Parathyroid adenoma (tissue), 2 donors: ENCODE measurements around the gene KCNT1.

Experiments used
- H2AFZ ChIP-seq: fragments of 300-600 bp; sonication (generic); one replicate; pipeline ENCODE4 v1.7.0; 2017; ENCODE audit warnings: antibody characterized with exemption, mild to moderate bottlenecking
- H3K27ac ChIP-seq: fragments of 300-600 bp; sonication (generic); one replicate; pipeline ENCODE4 v1.7.0; 2017
- H3K27me3 ChIP-seq: fragments of 300-600 bp; sonication (generic); one replicate; pipeline ENCODE4 v1.7.0; 2017; ENCODE audit warnings: low read length; ENCODE audit not compliant: control insufficient read depth, insufficient read depth
- H3K36me3 ChIP-seq: fragments of 300-600 bp; sonication (generic); one replicate; pipeline ENCODE4 v1.7.0; 2017; ENCODE audit warnings: low read length; ENCODE audit not compliant: control insufficient read depth, insufficient read depth
- H3K4me1 ChIP-seq: fragments of 300-600 bp; sonication (generic); one replicate; pipeline ENCODE4 v1.7.0; 2017; ENCODE audit warnings: control low read depth
- H3K4me2 ChIP-seq: fragments of 300-600 bp; sonication (generic); one replicate; pipeline ENCODE4 v1.7.0; 2017; ENCODE audit warnings: low read length
- H3K4me3 ChIP-seq: fragments of 300-600 bp; sonication (generic); one replicate; pipeline ENCODE4 v1.7.0; 2017; ENCODE audit warnings: low read depth, low read length
- H3K79me2 ChIP-seq: fragments of 300-600 bp; sonication (generic); one replicate; pipeline ENCODE4 v1.7.0; 2017; ENCODE audit warnings: control low read depth
- H3K9ac ChIP-seq: fragments of 300-600 bp; sonication (generic); one replicate; pipeline ENCODE4 v1.7.0; 2017; ENCODE audit warnings: mild to moderate bottlenecking
- H3K9me3 ChIP-seq: fragments of 300-600 bp; sonication (generic); one replicate; pipeline ENCODE4 v1.7.0; 2017; ENCODE audit warnings: low read length; ENCODE audit not compliant: control insufficient read depth
- TF ChIP-seq, protein P1 (sequence below): fragments of 300-600 bp; sonication (generic); IDR thresholded peaks from one replicate; pipeline ENCODE4 v1.7.0; 2017; ENCODE audit warnings: antibody characterized with exemption, mild to moderate bottlenecking
- donor health status: primary hyperparathyroidism.

Gene KCNT1

DNA sequence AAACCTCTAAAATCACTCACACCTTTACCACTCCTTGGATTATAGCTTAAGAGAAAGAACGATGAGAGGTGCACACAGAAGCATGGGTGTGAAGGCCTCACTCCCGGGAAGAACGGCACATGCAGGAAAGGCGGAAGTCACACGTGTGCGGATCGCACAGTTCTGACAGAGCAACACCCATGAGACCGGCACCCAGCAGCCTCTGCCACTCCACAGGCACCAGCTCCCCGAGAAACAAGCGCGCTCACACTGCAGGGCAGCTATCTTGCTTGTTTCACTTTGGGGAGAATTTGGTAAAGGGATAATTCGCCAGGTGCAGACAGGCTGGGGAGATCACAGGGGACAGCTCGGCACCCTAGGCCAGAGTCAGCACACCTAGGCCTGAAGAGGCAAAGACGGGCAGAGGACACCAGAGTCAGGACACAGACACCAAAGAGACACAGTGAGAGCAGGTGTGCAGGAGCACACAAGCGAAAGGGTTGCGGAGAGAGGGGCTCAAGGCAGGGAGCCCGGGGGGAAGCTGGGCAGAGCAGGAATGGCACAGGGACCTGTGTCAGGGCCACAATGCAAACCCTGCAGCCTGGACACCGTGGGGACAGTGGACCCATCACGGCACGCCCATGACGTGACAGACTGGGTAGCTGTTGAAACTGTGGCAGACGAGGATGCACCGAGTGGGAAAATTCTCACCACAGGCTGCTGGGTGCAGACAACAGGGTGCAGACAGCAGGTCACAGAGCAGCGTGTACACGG, 123.6 kb downstream of the KCNT1 start:
- Histone ChIP-seq H3K4me2 (no peak overlapping the region), H2AFZ (no peak overlapping the region), H3K4me1 (no peaks in the 10 kb centered on the region), H3K9me3 (no peaks in the 10 kb centered on the region), H3K27me3 (no peaks in the 10 kb centered on the region), H3K36me3 (no peaks in the 10 kb centered on the region), H3K27ac (no peak overlapping the region), H3K79me2 (no peaks in the 10 kb centered on the region), H3K4me3 (no peak overlapping the region), H3K9ac (no peak overlapping the region)
- TF ChIP-seq, protein P1, sequence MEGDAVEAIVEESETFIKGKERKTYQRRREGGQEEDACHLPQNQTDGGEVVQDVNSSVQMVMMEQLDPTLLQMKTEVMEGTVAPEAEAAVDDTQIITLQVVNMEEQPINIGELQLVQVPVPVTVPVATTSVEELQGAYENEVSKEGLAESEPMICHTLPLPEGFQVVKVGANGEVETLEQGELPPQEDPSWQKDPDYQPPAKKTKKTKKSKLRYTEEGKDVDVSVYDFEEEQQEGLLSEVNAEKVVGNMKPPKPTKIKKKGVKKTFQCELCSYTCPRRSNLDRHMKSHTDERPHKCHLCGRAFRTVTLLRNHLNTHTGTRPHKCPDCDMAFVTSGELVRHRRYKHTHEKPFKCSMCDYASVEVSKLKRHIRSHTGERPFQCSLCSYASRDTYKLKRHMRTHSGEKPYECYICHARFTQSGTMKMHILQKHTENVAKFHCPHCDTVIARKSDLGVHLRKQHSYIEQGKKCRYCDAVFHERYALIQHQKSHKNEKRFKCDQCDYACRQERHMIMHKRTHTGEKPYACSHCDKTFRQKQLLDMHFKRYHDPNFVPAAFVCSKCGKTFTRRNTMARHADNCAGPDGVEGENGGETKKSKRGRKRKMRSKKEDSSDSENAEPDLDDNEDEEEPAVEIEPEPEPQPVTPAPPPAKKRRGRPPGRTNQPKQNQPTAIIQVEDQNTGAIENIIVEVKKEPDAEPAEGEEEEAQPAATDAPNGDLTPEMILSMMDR, result no peak

DNA sequence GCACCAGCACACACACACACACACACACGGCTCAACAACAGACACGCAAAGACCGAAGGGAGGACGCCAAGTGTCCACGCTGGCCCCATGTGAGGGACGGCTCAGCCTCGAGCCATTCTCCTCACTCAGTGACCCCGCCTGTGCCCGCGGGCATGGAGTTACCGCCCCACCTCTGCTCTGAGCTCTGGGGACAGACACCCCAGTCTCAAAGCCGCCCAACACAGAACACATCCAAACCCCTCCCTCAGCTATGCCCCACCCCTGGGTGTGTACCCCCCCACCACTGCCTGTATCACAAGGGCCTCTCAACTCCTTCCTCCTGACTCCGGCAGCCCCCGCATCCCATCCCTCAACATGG, 124.2 kb downstream of the KCNT1 start:
- no peak overlapping the region for H3K27ac ChIP-seq
- no peak overlapping the region for H3K9ac ChIP-seq
- no peak overlapping the region for H2AFZ ChIP-seq
- no peaks in the 10 kb centered on the region for H3K79me2 ChIP-seq
- H3K4me2 ChIP-seq, result no peak overlapping the region
- no peak overlapping the region for H3K4me3 ChIP-seq
- H3K36me3 ChIP-seq, result no peaks in the 10 kb centered on the region
- no peaks in the 10 kb centered on the region for H3K27me3 ChIP-seq
- no peaks in the 10 kb centered on the region for H3K9me3 ChIP-seq
- TF ChIP-seq, protein P1, result no peak
- no peaks in the 10 kb centered on the region for H3K4me1 ChIP-seq

DNA sequence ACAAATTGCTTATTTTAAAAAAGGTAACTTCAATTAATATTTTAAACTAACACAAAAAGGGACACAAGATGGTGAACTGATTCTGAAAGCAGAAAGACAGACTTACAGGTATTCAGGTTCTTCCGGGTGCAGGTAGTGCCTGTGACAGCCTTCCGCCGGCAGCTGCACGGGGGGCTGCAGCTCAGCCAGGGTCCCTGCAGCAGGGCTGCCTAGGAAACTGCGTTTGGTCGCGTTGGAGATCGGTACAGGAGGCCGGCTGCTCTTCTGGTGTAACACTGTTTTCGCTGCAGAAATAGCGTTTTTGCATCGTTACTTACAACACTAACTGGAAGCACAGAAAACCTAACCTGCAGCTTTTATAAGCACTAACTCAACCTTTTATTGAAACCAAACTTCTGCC, 125.3 kb downstream of the KCNT1 start:
- H3K36me3 ChIP-seq, result no peaks in the 10 kb centered on the region
- no peak overlapping the region for H3K9ac ChIP-seq
- H3K79me2 ChIP-seq, result no peaks in the 10 kb centered on the region
- no peak overlapping the region for H3K27ac ChIP-seq
- H3K4me2 ChIP-seq, result no peak overlapping the region
- no peak overlapping the region for H2AFZ ChIP-seq
- no peak overlapping the region for H3K4me3 ChIP-seq
- TF ChIP-seq, protein P1, result no peak
- no peaks in the 10 kb centered on the region for H3K9me3 ChIP-seq
- H3K27me3 ChIP-seq, result no peaks in the 10 kb centered on the region
- no peaks in the 10 kb centered on the region for H3K4me1 ChIP-seq

DNA sequence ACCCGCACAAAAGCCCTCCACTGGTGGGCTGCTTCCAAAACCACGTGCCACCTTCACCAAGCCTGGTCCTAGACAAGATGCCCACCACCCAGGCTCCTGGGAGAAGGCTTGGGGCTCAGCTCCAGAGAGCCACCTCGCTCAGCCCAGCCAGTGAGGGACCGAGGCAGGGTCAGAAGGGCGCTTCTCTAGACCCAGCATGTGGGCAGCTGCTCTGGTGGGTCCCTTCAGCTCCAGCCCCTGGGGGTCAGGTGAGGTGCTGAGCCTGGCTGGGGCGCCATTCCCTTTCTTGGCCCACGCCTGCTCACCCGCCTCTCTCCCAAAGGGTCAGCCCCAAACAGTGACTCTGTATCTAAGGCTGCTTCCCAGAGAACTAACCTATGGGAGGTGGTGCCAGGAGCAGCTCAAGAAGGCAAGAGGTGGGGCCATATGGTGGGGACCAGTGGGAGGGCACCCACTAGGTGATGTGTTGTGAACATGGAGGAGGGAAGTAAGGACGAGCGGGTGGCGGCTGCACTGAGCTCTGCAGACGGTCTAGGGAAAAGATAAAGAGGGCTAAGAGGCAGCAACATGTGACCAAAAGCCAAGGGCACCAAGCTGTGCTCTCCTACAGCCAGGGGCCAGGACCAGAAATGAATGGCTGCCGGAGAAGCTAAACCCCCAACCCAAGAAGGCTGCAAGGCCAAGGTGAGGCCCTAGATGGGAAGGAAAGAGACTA, 126.0 kb downstream of the KCNT1 start:
- Histone ChIP-seq H3K9me3 (no peaks in the 10 kb centered on the region), H2AFZ (no peak overlapping the region), H3K27me3 (no peaks in the 10 kb centered on the region), H3K4me3 (no peak overlapping the region), H3K36me3 (no peaks in the 10 kb centered on the region), H3K9ac (no peak overlapping the region), H3K4me1 (no peaks in the 10 kb centered on the region), H3K79me2 (no peaks in the 10 kb centered on the region), H3K4me2 (no peak overlapping the region), H3K27ac (no peak overlapping the region)
- TF ChIP-seq, protein P1, result no peak
